HEK293 (cell line): ENCODE measurements around the gene CNIH1.

Experiments
- EGR2 ChIP-seq: fragments of 450-650 bp; formaldehyde crosslinking; IDR thresholded peaks from 2 replicates; pipeline ENCODE4 v1.5.1; 2016; ENCODE audit warnings: low read depth, missing biosample characterization, missing genetic modification characterization
- GLIS1 ChIP-seq: fragments of 450-650 bp; formaldehyde crosslinking; IDR thresholded peaks from 2 replicates; pipeline ENCODE4 v1.5.1; 2016; ENCODE audit warnings: missing biosample characterization, missing genetic modification characterization
- GLIS2 ChIP-seq: fragments of 450-650 bp; formaldehyde crosslinking; IDR thresholded peaks from 2 replicates; pipeline ENCODE4 v1.5.1; 2016; ENCODE audit warnings: missing biosample characterization, missing genetic modification characterization
- IKZF3 ChIP-seq: fragments of 450-650 bp; IDR thresholded peaks from 2 replicates; pipeline ENCODE4 v1.5.0; 2018; ENCODE audit warnings: missing biosample characterization, mild to moderate bottlenecking, missing genetic modification characterization, moderate library complexity
- KLF1 ChIP-seq: fragments of 450-650 bp; formaldehyde crosslinking; IDR thresholded peaks from 2 replicates; pipeline ENCODE4 v1.5.1; 2016; ENCODE audit warnings: missing biosample characterization, missing genetic modification characterization
- KLF16 ChIP-seq: fragments of 450-650 bp; formaldehyde crosslinking; IDR thresholded peaks from 2 replicates; pipeline ENCODE4 v1.5.1; 2017; ENCODE audit warnings: missing biosample characterization, missing genetic modification characterization
- KLF9 ChIP-seq: fragments of 450-650 bp; formaldehyde crosslinking; IDR thresholded peaks from 2 replicates; pipeline ENCODE4 v1.5.1; 2016; ENCODE audit warnings: missing biosample characterization, missing genetic modification characterization, low read depth
- REPIN1 ChIP-seq: fragments of 450-650 bp; formaldehyde crosslinking; IDR thresholded peaks from 2 replicates; pipeline ENCODE4 v1.5.1; 2017; ENCODE audit warnings: missing biosample characterization, missing genetic modification characterization, low read depth
- SALL2 ChIP-seq: fragments of 450-650 bp; formaldehyde crosslinking; IDR thresholded peaks from 2 replicates; pipeline ENCODE4 v1.5.0; 2017; ENCODE audit warnings: missing biosample characterization, mild to moderate bottlenecking, missing genetic modification characterization, borderline replicate concordance
- SP2 ChIP-seq: fragments of 450-650 bp; formaldehyde crosslinking; IDR thresholded peaks from 2 replicates; pipeline ENCODE4 v1.5.1; 2016; ENCODE audit warnings: missing biosample characterization, missing genetic modification characterization
- YY1 ChIP-seq: fragments of 450-650 bp; formaldehyde crosslinking; IDR thresholded peaks from 2 replicates; pipeline ENCODE4 v1.5.1; 2018; ENCODE audit warnings: missing biosample characterization, missing genetic modification characterization
- ZBTB17 ChIP-seq: fragments of 450-650 bp; formaldehyde crosslinking; IDR thresholded peaks from 2 replicates; pipeline ENCODE4 v1.5.1; 2016; ENCODE audit warnings: missing biosample characterization, missing genetic modification characterization
- ZFHX2 ChIP-seq: fragments of 450-650 bp; formaldehyde crosslinking; conservative IDR thresholded peaks from 2 replicates; pipeline ENCODE4 v1.5.1; 2016; ENCODE audit warnings: missing biosample characterization, missing genetic modification characterization
- ZIC2 ChIP-seq: fragments of 450-650 bp; formaldehyde crosslinking; IDR thresholded peaks from 2 replicates; pipeline ENCODE4 v1.5.1; 2016; ENCODE audit warnings: missing biosample characterization, missing genetic modification characterization
- ZNF146 ChIP-seq: fragments of 450-650 bp; formaldehyde crosslinking; IDR thresholded peaks from 2 replicates; pipeline ENCODE4 v1.5.1; 2016; ENCODE audit warnings: missing biosample characterization, missing genetic modification characterization
- ZNF221 ChIP-seq: fragments of 450-650 bp; formaldehyde crosslinking; IDR thresholded peaks from 2 replicates; pipeline ENCODE4 v1.5.1; 2017; ENCODE audit warnings: missing biosample characterization, missing genetic modification characterization, borderline replicate concordance
- ZNF223 ChIP-seq: fragments of 450-650 bp; formaldehyde crosslinking; IDR thresholded peaks from 2 replicates; pipeline ENCODE4 v1.5.1; 2016; ENCODE audit warnings: missing biosample characterization, missing genetic modification characterization
- ZNF24 ChIP-seq: fragments of 450-650 bp; formaldehyde crosslinking; IDR thresholded peaks from 2 replicates; pipeline ENCODE4 v1.5.1; 2016; ENCODE audit warnings: missing biosample characterization, missing genetic modification characterization
- ZNF341 ChIP-seq: fragments of 450-650 bp; formaldehyde crosslinking; IDR thresholded peaks from 2 replicates; pipeline ENCODE4; 2016; ENCODE audit warnings: low read depth, missing biosample characterization, missing genetic modification characterization
- ZNF394 ChIP-seq: fragments of 450-650 bp; formaldehyde crosslinking; IDR thresholded peaks from 2 replicates; pipeline ENCODE4 v1.5.1; 2016; ENCODE audit warnings: missing biosample characterization, missing genetic modification characterization, mild to moderate bottlenecking, moderate library complexity, borderline replicate concordance
- ZNF501 ChIP-seq: fragments of 450-650 bp; formaldehyde crosslinking; IDR thresholded peaks from 2 replicates; pipeline ENCODE4 v1.5.1; 2016; ENCODE audit warnings: missing biosample characterization, missing genetic modification characterization
- ZNF660 ChIP-seq: fragments of 450-650 bp; IDR thresholded peaks from 2 replicates; pipeline ENCODE4 v1.5.1; 2018; ENCODE audit warnings: missing biosample characterization, mild to moderate bottlenecking, missing genetic modification characterization
- ZSCAN30 ChIP-seq: fragments of 450-650 bp; IDR thresholded peaks from 2 replicates; pipeline ENCODE4 v1.5.1; 2018; ENCODE audit warnings: missing biosample characterization, mild to moderate bottlenecking, missing genetic modification characterization, moderate library complexity
- TF ChIP-seq, protein P1 (sequence below): fragments of 450-650 bp; formaldehyde crosslinking; IDR thresholded peaks from 2 replicates; pipeline ENCODE4 v1.5.1; 2017; ENCODE audit warnings: missing biosample characterization, missing genetic modification characterization
- TF ChIP-seq, protein P2 (sequence below): fragments of 450-650 bp; formaldehyde crosslinking; IDR thresholded peaks from 2 replicates; pipeline ENCODE4 v1.5.1; 2016; ENCODE audit warnings: missing biosample characterization, missing genetic modification characterization
- TF ChIP-seq, protein P3 (sequence below): fragments of 450-650 bp; formaldehyde crosslinking; IDR thresholded peaks from 2 replicates; pipeline ENCODE4 v1.5.1; 2016; ENCODE audit warnings: missing biosample characterization, missing genetic modification characterization
- TF ChIP-seq, protein P4 (sequence below): fragments of 450-650 bp; formaldehyde crosslinking; IDR thresholded peaks from 2 replicates; pipeline ENCODE4 v1.5.1; 2016; ENCODE audit warnings: missing biosample characterization, missing genetic modification characterization
- TF ChIP-seq, protein P5 (sequence below): fragments of 450-650 bp; formaldehyde crosslinking; IDR thresholded peaks from 2 replicates; pipeline ENCODE4 v1.5.1; 2016; ENCODE audit warnings: missing biosample characterization, missing genetic modification characterization
- TF ChIP-seq, protein P6 (sequence below): sonication (generic); formaldehyde crosslinking; IDR thresholded peaks from 2 replicates; pipeline ENCODE4 v1.8.1; 2022; ENCODE audit warnings: mild to moderate bottlenecking, moderate library complexity, missing genetic modification reagents

CNIH1 gene

DNA sequence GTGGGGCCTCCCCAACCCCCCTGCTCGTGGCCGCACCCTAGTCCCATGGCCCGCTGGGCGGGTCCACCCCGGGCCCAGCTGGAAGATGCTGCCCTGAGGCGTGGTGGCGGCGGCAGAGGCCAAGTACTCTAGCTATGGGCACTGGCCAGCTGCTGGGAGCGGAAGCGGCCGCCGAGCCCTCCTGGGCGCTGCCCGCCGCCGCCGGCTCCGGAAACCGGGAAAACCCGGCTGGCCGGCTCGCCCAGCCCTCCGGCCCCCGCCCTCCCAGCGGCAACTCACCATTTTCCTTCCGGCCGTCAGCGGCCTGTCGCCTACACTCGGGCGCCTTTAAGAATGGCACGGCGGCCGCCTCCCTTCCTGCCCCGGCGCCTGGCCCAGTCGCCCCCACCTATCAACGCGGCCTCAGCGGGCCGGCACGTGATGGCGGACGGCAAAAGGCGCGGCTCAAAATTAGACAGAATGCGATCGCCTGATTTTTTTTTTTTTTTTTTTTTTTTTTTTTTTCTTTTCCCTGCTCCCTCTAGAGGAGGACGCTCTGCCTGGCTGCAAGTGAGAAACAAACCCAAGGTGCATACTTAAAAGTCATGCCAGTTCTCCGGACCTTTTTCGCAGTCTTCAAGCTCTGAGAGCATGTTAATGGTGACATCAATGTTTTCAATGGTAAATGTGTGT, 47.6 kb upstream of the CNIH1 start, which contains the start of gene GMFB (continued):
- TF ChIP-seq, protein P1, sequence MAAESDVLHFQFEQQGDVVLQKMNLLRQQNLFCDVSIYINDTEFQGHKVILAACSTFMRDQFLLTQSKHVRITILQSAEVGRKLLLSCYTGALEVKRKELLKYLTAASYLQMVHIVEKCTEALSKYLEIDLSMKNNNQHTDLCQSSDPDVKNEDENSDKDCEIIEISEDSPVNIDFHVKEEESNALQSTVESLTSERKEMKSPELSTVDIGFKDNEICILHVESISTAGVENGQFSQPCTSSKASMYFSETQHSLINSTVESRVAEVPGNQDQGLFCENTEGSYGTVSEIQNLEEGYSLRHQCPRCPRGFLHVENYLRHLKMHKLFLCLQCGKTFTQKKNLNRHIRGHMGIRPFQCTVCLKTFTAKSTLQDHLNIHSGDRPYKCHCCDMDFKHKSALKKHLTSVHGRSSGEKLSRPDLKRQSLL (tag by site-specific recombination), result 0 out of 2 replicates have a peak, but pooled peaks have one; percentile 6
- TF ChIP-seq SP2 (tag by site-specific recombination) (peak; percentile 69), ZNF501 (tag by site-specific recombination) (0 out of 2 replicates have a peak, but pooled peaks have one; percentile 52), IKZF3 (tag by site-specific recombination) (no peak), KLF1 (tag by site-specific recombination) (peak; percentile 73), ZNF660 (peak; percentile 61), KLF16 (tag by site-specific recombination) (peak; percentile 39; the same call in 1 of the 2 replicates), REPIN1 (no peak), EGR2 (peak; percentile 40; the same call in 1 of the 2 replicates), ZNF24 (peak; percentile 33; the same call in 1 of the 2 replicates), GLIS2 (tag by site-specific recombination) (peak; percentile 75), ZNF221 (tag by site-specific recombination) (no peak), ZNF223 (no peak), YY1 (tag by site-specific recombination) (peak; percentile 67), SALL2 (no peak), KLF9 (tag by site-specific recombination) (peak; percentile 25; the same call in 1 of the 2 replicates), ZBTB17 (tag by site-specific recombination) (no peak), ZNF341 (tag by site-specific recombination) (peak; percentile 73), ZSCAN30 (tag by site-specific recombination) (peak; percentile 53), ZFHX2 (tag by site-specific recombination) (peak; percentile 54; the same call in 1 of the 2 replicates), ZNF146 (tag by site-specific recombination) (no peak), ZIC2 (tag by site-specific recombination) (peak; percentile 54; the same call in 1 of the 2 replicates), GLIS1 (tag by site-specific recombination) (peak; percentile 15; the same call in 1 of the 2 replicates), ZNF394 (peak; percentile 40; the same call in 1 of the 2 replicates)
- TF ChIP-seq, protein P2, sequence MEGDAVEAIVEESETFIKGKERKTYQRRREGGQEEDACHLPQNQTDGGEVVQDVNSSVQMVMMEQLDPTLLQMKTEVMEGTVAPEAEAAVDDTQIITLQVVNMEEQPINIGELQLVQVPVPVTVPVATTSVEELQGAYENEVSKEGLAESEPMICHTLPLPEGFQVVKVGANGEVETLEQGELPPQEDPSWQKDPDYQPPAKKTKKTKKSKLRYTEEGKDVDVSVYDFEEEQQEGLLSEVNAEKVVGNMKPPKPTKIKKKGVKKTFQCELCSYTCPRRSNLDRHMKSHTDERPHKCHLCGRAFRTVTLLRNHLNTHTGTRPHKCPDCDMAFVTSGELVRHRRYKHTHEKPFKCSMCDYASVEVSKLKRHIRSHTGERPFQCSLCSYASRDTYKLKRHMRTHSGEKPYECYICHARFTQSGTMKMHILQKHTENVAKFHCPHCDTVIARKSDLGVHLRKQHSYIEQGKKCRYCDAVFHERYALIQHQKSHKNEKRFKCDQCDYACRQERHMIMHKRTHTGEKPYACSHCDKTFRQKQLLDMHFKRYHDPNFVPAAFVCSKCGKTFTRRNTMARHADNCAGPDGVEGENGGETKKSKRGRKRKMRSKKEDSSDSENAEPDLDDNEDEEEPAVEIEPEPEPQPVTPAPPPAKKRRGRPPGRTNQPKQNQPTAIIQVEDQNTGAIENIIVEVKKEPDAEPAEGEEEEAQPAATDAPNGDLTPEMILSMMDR, result peak; percentile 64
- TF ChIP-seq, protein P3, sequence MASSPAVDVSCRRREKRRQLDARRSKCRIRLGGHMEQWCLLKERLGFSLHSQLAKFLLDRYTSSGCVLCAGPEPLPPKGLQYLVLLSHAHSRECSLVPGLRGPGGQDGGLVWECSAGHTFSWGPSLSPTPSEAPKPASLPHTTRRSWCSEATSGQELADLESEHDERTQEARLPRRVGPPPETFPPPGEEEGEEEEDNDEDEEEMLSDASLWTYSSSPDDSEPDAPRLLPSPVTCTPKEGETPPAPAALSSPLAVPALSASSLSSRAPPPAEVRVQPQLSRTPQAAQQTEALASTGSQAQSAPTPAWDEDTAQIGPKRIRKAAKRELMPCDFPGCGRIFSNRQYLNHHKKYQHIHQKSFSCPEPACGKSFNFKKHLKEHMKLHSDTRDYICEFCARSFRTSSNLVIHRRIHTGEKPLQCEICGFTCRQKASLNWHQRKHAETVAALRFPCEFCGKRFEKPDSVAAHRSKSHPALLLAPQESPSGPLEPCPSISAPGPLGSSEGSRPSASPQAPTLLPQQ (tag by site-specific recombination), result peak; percentile 70
- TF ChIP-seq, protein P4, sequence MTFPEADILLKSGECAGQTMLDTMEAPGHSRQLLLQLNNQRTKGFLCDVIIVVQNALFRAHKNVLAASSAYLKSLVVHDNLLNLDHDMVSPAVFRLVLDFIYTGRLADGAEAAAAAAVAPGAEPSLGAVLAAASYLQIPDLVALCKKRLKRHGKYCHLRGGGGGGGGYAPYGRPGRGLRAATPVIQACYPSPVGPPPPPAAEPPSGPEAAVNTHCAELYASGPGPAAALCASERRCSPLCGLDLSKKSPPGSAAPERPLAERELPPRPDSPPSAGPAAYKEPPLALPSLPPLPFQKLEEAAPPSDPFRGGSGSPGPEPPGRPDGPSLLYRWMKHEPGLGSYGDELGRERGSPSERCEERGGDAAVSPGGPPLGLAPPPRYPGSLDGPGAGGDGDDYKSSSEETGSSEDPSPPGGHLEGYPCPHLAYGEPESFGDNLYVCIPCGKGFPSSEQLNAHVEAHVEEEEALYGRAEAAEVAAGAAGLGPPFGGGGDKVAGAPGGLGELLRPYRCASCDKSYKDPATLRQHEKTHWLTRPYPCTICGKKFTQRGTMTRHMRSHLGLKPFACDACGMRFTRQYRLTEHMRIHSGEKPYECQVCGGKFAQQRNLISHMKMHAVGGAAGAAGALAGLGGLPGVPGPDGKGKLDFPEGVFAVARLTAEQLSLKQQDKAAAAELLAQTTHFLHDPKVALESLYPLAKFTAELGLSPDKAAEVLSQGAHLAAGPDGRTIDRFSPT (tag by site-specific recombination), result peak; percentile 62; the same call in 1 of the 2 replicates
- TF ChIP-seq, protein P5, sequence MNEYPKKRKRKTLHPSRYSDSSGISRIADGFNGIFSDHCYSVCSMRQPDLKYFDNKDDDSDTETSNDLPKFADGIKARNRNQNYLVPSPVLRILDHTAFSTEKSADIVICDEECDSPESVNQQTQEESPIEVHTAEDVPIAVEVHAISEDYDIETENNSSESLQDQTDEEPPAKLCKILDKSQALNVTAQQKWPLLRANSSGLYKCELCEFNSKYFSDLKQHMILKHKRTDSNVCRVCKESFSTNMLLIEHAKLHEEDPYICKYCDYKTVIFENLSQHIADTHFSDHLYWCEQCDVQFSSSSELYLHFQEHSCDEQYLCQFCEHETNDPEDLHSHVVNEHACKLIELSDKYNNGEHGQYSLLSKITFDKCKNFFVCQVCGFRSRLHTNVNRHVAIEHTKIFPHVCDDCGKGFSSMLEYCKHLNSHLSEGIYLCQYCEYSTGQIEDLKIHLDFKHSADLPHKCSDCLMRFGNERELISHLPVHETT (tag by site-specific recombination), result peak; percentile 32; the same call in 1 of the 2 replicates
- TF ChIP-seq, protein P6, sequence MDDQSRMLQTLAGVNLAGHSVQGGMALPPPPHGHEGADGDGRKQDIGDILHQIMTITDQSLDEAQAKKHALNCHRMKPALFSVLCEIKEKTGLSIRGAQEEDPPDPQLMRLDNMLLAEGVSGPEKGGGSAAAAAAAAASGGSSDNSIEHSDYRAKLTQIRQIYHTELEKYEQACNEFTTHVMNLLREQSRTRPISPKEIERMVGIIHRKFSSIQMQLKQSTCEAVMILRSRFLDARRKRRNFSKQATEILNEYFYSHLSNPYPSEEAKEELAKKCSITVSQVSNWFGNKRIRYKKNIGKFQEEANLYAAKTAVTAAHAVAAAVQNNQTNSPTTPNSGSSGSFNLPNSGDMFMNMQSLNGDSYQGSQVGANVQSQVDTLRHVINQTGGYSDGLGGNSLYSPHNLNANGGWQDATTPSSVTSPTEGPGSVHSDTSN, result peak; percentile 43; the same call in 1 of the 2 replicates
